DOHH2 (cell line): ENCODE results near the gene DACT1.

Source experiments
- H3F3A ChIP-seq: fragments of 200-600 bp; sonication (generic), shearing (Covaris generic); 2 replicates; pipeline ENCODE4 v1.6.0; 2016; ENCODE audit warnings: antibody characterized with exemption, mild to moderate bottlenecking; ENCODE audit not compliant: control insufficient read depth, insufficient read depth
- H3K27ac ChIP-seq: fragments of 200-600 bp; sonication (generic); 2 replicates; pipeline ENCODE4 v1.5.1; 2014; ENCODE audit warnings: low read depth, mild to moderate bottlenecking, low read length, moderate library complexity
- H3K27me3 ChIP-seq: fragments of 200-600 bp; sonication (generic); 2 replicates; pipeline ENCODE4 v1.6.1; 2014; ENCODE audit warnings: mild to moderate bottlenecking, low read length, mixed read lengths; ENCODE audit not compliant: control insufficient read depth
- H3K36me3 ChIP-seq: fragments of 200-600 bp; sonication (generic); 2 replicates; pipeline ENCODE4 v1.6.1; 2014; ENCODE audit warnings: mild to moderate bottlenecking, low read length, moderate library complexity, mixed read lengths; ENCODE audit not compliant: control insufficient read depth
- H3K4me1 ChIP-seq: fragments of 200-600 bp; sonication (generic); 2 replicates; pipeline ENCODE4 v1.6.1; 2014; ENCODE audit warnings: mild to moderate bottlenecking, low read length, mixed read lengths; ENCODE audit not compliant: control insufficient read depth
- H3K4me2 ChIP-seq: fragments of 200-600 bp; sonication (generic); 2 replicates; pipeline ENCODE4 v1.6.0; 2014; ENCODE audit warnings: mild to moderate bottlenecking, low read length, moderate library complexity
- H3K4me3 ChIP-seq: fragments of 200-600 bp; sonication (generic); 2 replicates; pipeline ENCODE4 v1.5.1; 2014; ENCODE audit warnings: mild to moderate bottlenecking, low read length, mixed read lengths
- H3K79me2 ChIP-seq: fragments of 200-600 bp; sonication (generic); 2 replicates; pipeline ENCODE4 v1.6.1; 2014; ENCODE audit warnings: mild to moderate bottlenecking, low read length, mixed read lengths; ENCODE audit not compliant: control insufficient read depth
- H3K9me2 ChIP-seq: fragments of 200-600 bp; sonication (generic); replicated peaks from 2 replicates; pipeline ENCODE4 v1.6.1; 2014; ENCODE audit warnings: mild to moderate bottlenecking, low read length, mixed read lengths; ENCODE audit not compliant: control insufficient read depth
- H3K9me3 ChIP-seq: fragments of 200-600 bp; sonication (generic); 2 replicates; pipeline ENCODE4 v1.6.1; 2014; ENCODE audit warnings: antibody characterized with exemption, low read length, mixed read lengths; ENCODE audit not compliant: control insufficient read depth, insufficient read depth
- H4K20me1 ChIP-seq: fragments of 200-600 bp; sonication (generic); 2 replicates; pipeline ENCODE4 v1.6.0; 2014; ENCODE audit warnings: low read depth, mild to moderate bottlenecking, antibody characterized with exemption, low read length, moderate library complexity; ENCODE audit not compliant: control insufficient read depth, insufficient read depth
- CTCF ChIP-seq: fragments of 200-600 bp; sonication (generic); IDR thresholded peaks from one replicate; pipeline ENCODE4 v1.5.1; 2014; ENCODE audit warnings: antibody characterized with exemption, mild to moderate bottlenecking, low read depth, low read length; ENCODE audit not compliant: poor library complexity, severe bottlenecking
- EZH2phosphoT487 ChIP-seq: fragments of 200-600 bp; sonication (generic); IDR thresholded peaks from 2 replicates; pipeline ENCODE4 v1.6.1; 2017; ENCODE audit warnings: borderline replicate concordance, mild to moderate bottlenecking, antibody characterized with exemption, low read length, moderate library complexity, mixed read lengths

DACT1 gene

GRCh38 chr14:58663494-58664111 is 25.8 kb downstream of the DACT1 start:
- Histone ChIP-seq H3K79me2 (no peaks in the 10 kb centered on the region), H3K27me3 (peaks cover 25% of the 10 kb centered on the region), H3K4me3 (no peak overlapping the region), H4K20me1 (no peaks in the 10 kb centered on the region), H3K4me2 (no peak overlapping the region), H3F3A (no peaks in the 10 kb centered on the region), H3K9me3 (no peaks in the 10 kb centered on the region), H3K27ac (no peak overlapping the region), H3K9me2 (no peaks in the 10 kb centered on the region), H3K36me3 (no peaks in the 10 kb centered on the region), H3K4me1 (no peaks in the 10 kb centered on the region)
- no peak for TF ChIP-seq EZH2phosphoT487
- TF ChIP-seq CTCF = no peak

GRCh38 chr14:58665773-58666500 is 28.2 kb downstream of the DACT1 start:
- H4K20me1 ChIP-seq = no peaks in the 10 kb centered on the region
- H3K9me2 ChIP-seq = no peaks in the 10 kb centered on the region
- H3K27ac ChIP-seq = no peak overlapping the region
- no peaks in the 10 kb centered on the region for H3K4me1 ChIP-seq
- TF ChIP-seq EZH2phosphoT487 = no peak
- H3K4me2 ChIP-seq = no peak overlapping the region
- no peaks in the 10 kb centered on the region for H3F3A ChIP-seq
- no peaks in the 10 kb centered on the region for H3K9me3 ChIP-seq
- H3K4me3 ChIP-seq = no peak overlapping the region
- H3K27me3 ChIP-seq = peaks cover 29% of the 10 kb centered on the region
- H3K36me3 ChIP-seq = no peaks in the 10 kb centered on the region
- H3K79me2 ChIP-seq = no peaks in the 10 kb centered on the region

GRCh38 chr14:58666737-58667136 is 29.0 kb downstream of the DACT1 start:
- Histone ChIP-seq H4K20me1 (no peaks in the 10 kb centered on the region), H3K27me3 (peaks cover 34% of the 10 kb centered on the region), H3F3A (no peaks in the 10 kb centered on the region), H3K27ac (no peak overlapping the region), H3K9me2 (no peaks in the 10 kb centered on the region), H3K4me2 (no peak overlapping the region), H3K36me3 (no peaks in the 10 kb centered on the region), H3K4me1 (no peaks in the 10 kb centered on the region), H3K4me3 (no peak overlapping the region), H3K79me2 (no peaks in the 10 kb centered on the region), H3K9me3 (no peaks in the 10 kb centered on the region)
- no peak for TF ChIP-seq CTCF
- no peak for TF ChIP-seq EZH2phosphoT487

GRCh38 chr14:58667900-58668299 is 30.1 kb downstream of the DACT1 start:
- H3K36me3 ChIP-seq = no peaks in the 10 kb centered on the region
- H3K4me1 ChIP-seq = no peaks in the 10 kb centered on the region
- peaks cover 34% of the 10 kb centered on the region for H3K27me3 ChIP-seq
- no peaks in the 10 kb centered on the region for H3K9me2 ChIP-seq
- H3F3A ChIP-seq = no peaks in the 10 kb centered on the region
- H3K4me2 ChIP-seq = no peak overlapping the region
- H3K79me2 ChIP-seq = no peaks in the 10 kb centered on the region
- TF ChIP-seq EZH2phosphoT487 = no peak
- no peak overlapping the region for H3K27ac ChIP-seq
- no peaks in the 10 kb centered on the region for H3K9me3 ChIP-seq
- no peak overlapping the region for H3K4me3 ChIP-seq
- no peaks in the 10 kb centered on the region for H4K20me1 ChIP-seq
